Caco-2 (cell line): ENCODE results near the gene POLD1. TPM values are rescaled to one million over a fixed set of nuclear protein-coding genes. Genes with fewer than 3 reads are reported as not detected.

Experiments used
- BruUV-seq: library from RNA; stranded (reverse); fragments of 400-500 nt; replicated peaks from 2 replicates; lab custom pipeline; 2021; lab: Mats Ljungman, UMichigan
- CTCF ChIA-PET: fragments of 300-600 bp; sonication (Branson Sonifier 250); formaldehyde crosslinking; loops from one replicate; lab custom pipeline; 2022; ENCODE audit warnings: antibody characterized with exemption; lab: Charles Lee
- POLR2A ChIA-PET: fragments of 300-600 bp; sonication (Branson Sonifier 250); formaldehyde crosslinking; loops from one replicate; lab custom pipeline; 2022; ENCODE audit warnings: antibody characterized with exemption; lab: Charles Lee
- DNase-seq, 2 experiments: peaks; one replicate each; pipeline versions ENCODE4 v3.0.0 to v3.0.0-alpha.2; 2020 to 2022
- H3K27me3 ChIP-seq: replicated peaks from 2 replicates; pipeline ENCODE4 v1.6.0; 2011; ENCODE audit warnings: low read length; ENCODE audit not compliant: control insufficient read depth, insufficient read depth
- H3K36me3 ChIP-seq: 2 replicates; pipeline ENCODE4 v1.5.1; 2011; ENCODE audit warnings: low read length; ENCODE audit not compliant: control insufficient read depth, insufficient read depth
- H3K4me1 ChIP-seq: fragments of 250-450 bp; sonication (Bioruptor Pico); 2 replicates; pipeline ENCODE4 v1.5.1; 2020; ENCODE audit warnings: mild to moderate bottlenecking
- H3K4me3 ChIP-seq: 2 replicates; pipeline ENCODE4 v1.5.1; 2011; ENCODE audit warnings: low read depth, mild to moderate bottlenecking, control low read depth, low read length
- H3K9me3 ChIP-seq: fragments of 250-450 bp; sonication (Bioruptor Pico); 2 replicates; pipeline ENCODE4 v1.5.1; 2020; ENCODE audit warnings: mild to moderate bottlenecking, moderate library complexity
- H3K27ac Mint-ChIP-seq: one replicate; pipeline ENCODE4 v1.8.0; 2022; ENCODE audit warnings: mixed read lengths; ENCODE audit not compliant: unreplicated experiment
- H3K27me3 Mint-ChIP-seq: one replicate; pipeline ENCODE4 v1.8.0; 2022; ENCODE audit warnings: mixed read lengths; ENCODE audit not compliant: insufficient read depth, unreplicated experiment
- H3K36me3 Mint-ChIP-seq: one replicate; pipeline ENCODE4 v1.8.0; 2022; ENCODE audit warnings: mild to moderate bottlenecking, mixed read lengths; ENCODE audit not compliant: insufficient read depth, unreplicated experiment
- H3K4me1 Mint-ChIP-seq: one replicate; pipeline ENCODE4 v1.8.0; 2022; ENCODE audit warnings: low read depth, mixed read lengths; ENCODE audit not compliant: unreplicated experiment
- H3K4me3 Mint-ChIP-seq: one replicate; pipeline ENCODE4 v1.8.0; 2022; ENCODE audit warnings: mild to moderate bottlenecking, moderate library complexity, mixed read lengths; ENCODE audit not compliant: unreplicated experiment
- H3K9me3 Mint-ChIP-seq: one replicate; pipeline ENCODE4 v1.8.0; 2022; ENCODE audit warnings: mixed read lengths; ENCODE audit not compliant: unreplicated experiment
- intact Hi-C: fragments of 100-400 bp; cut with micrococcal nuclease; formaldehyde crosslinking; loops from one replicate; pipeline ENCODE4 v1.10.0; 2022; ENCODE audit not compliant: unreplicated experiment
- total RNA-seq: library from RNA; stranded (reverse); gene quantifications from 2 replicates; pipeline ENCODE4 v1.2.3, GENCODE V29; 2022
- TF ChIP-seq, protein P1 (sequence below), 2 experiments: fragments of 200-600 bp in 1 of 2; IDR thresholded peaks; 1 replicate in 1 of 2; 2 replicates in 1 of 2; pipeline versions ENCODE4 v1.5.1 to v1.8.0; 2011 to 2022; ENCODE audit warnings: antibody characterized with exemption in 1 of 2, control low read depth in 1 of 2, inconsistent platforms in 1 of 2, low read depth in 1 of 2, low read length in 1 of 2, mild to moderate bottlenecking in 1 of 2, moderate library complexity in 1 of 2; ENCODE audit not compliant: insufficient read depth in 1 of 2, severe bottlenecking in 1 of 2, unreplicated experiment in 1 of 2

Gene POLD1
- total RNA-seq, 1 experiment from 2014 or later, result 128 TPM

DNA sequence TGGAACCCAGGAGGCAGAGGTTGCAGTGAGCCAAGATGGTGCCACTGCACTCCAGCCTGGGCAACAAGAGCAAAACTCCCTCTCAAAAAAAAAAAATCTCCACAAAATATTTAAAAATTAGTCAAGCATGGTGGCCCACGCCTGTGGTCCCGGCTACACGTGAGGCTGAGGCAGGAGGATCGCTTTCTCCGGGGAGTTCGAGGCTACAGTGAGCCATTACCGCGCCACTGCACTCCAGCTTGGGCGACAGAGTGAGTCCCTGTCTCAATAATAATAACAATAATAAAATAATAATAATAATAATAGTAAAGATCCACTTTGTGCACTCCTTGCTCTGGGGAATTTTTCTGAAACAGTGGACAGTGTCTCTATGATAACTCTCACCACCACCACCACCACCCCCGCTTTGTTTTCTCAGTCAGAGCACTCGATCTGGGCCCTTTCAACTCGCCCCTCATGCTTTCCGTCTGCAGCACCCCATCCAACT lies 27.4 kb upstream of the POLD1 start:
- H3K4me1 ChIP-seq, result no peaks in the 10 kb centered on the region
- intact Hi-C loops, result loop anchor here (1.0 to 10.0 kb wide), 3 partner anchors 104 to 426 kb away; no protein-coding TSS in a partner anchor
- ChIA-PET POLR2A (interaction anchor here (1.0 kb wide), 1 partner anchor 23 kb away, joined by 8 read pairs; no protein-coding TSS in a partner anchor), CTCF (interaction anchor here (0.7 to 1.6 kb wide), 14 partner anchors 8 to 368 kb away, joined by 3 to 21 read pairs (median 4); partner anchors contain the start of genes JOSD2, KCNC3 and POLD1)
- TF ChIP-seq, protein P1, sequence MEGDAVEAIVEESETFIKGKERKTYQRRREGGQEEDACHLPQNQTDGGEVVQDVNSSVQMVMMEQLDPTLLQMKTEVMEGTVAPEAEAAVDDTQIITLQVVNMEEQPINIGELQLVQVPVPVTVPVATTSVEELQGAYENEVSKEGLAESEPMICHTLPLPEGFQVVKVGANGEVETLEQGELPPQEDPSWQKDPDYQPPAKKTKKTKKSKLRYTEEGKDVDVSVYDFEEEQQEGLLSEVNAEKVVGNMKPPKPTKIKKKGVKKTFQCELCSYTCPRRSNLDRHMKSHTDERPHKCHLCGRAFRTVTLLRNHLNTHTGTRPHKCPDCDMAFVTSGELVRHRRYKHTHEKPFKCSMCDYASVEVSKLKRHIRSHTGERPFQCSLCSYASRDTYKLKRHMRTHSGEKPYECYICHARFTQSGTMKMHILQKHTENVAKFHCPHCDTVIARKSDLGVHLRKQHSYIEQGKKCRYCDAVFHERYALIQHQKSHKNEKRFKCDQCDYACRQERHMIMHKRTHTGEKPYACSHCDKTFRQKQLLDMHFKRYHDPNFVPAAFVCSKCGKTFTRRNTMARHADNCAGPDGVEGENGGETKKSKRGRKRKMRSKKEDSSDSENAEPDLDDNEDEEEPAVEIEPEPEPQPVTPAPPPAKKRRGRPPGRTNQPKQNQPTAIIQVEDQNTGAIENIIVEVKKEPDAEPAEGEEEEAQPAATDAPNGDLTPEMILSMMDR (IDR thresholded peaks at IDR 0.05; ENCODE audit: insufficient read depth in 1 of 2, low read depth in 1 of 2, low read length in 1 of 2, severe bottlenecking in 1 of 2, unreplicated experiment in 1 of 2), result no peak
- H3K9me3 ChIP-seq, result no peaks in the 10 kb centered on the region
- no peak overlapping the region for H3K4me3 ChIP-seq
- H3K27me3 Mint-ChIP-seq, result no peaks in the 10 kb centered on the region
- no peaks in the 10 kb centered on the region for H3K27me3 ChIP-seq
- no peak for DNase-seq
- H3K4me3 Mint-ChIP-seq, result peak overlapping the region; percentile 68
- H3K36me3 ChIP-seq, result no peaks in the 10 kb centered on the region
- H3K27ac Mint-ChIP-seq, result no peak overlapping the region
- no peaks in the 10 kb centered on the region for H3K9me3 Mint-ChIP-seq
- H3K4me1 Mint-ChIP-seq, result no peaks in the 10 kb centered on the region
- peaks cover 5% of the 10 kb centered on the region for H3K36me3 Mint-ChIP-seq
- BruUV-seq, result no TSS peak

DNA sequence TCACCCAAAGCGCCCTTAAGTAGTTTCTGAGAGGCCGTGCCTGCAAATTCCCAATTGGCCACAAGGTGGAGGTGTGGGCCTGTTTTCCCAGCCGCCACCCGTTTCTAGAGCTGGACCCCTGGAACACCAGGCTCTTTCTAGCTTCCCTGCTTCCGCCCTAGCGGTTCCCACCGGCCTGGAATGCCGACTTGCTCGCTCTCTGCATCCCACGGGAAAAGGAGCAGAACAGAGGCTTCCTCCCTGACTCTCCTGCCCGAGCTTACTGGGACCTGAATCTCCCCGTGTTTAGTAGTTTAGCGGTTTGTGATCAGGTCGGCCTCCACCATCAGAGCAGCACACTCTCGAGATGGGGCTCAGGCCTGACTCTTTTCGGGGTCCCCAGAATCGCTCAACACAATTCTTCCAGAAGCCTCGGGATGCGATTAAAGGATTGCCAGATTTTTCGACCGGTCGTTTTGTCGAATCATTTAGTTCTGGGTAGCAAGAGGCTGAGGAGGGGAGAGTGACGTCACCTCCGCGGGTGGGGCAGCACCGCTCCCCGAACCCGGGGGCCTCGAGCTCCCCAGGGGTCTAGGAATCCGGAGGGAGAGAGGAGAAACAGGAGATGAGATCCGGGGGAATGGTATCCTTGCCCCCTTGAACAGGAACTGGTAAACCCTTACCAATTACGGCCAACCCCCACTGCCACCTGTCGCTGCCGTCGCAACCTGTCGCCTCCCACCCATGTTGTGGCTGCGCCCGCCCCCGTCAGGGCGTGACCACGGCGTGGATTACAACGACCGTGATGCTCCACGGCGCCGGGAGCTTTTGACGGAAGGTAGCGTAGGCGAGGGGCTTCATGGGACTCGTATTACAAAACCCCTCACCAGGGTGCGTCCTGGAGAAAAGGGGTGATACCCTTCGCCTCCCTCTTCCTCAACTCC lies 26.7 kb upstream of the POLD1 start:
- Mint-ChIP-seq H3K36me3 (peaks cover 5% of the 10 kb centered on the region), H3K27me3 (no peaks in the 10 kb centered on the region), H3K4me3 (peak overlapping the region; percentile 68), H3K9me3 (no peaks in the 10 kb centered on the region), H3K27ac (no peak overlapping the region), H3K4me1 (no peaks in the 10 kb centered on the region)
- ChIA-PET CTCF (interaction anchor here (0.5 to 1.6 kb wide), 16 partner anchors 7 to 1293 kb away, joined by 3 to 21 read pairs (median 4); partner anchors contain the start of genes JOSD2, KCNC3, NTF4 and POLD1), POLR2A (interaction anchor here (0.6 to 1.0 kb wide), 2 partner anchors 24 to 27 kb away, joined by 3 to 8 read pairs; no protein-coding TSS in a partner anchor)
- intact Hi-C loops, result loop anchor here (1.0 to 10.0 kb wide), 3 partner anchors 103 to 425 kb away; no protein-coding TSS in a partner anchor
- Histone ChIP-seq H3K9me3 (no peaks in the 10 kb centered on the region), H3K4me1 (no peaks in the 10 kb centered on the region), H3K36me3 (no peaks in the 10 kb centered on the region), H3K27me3 (no peaks in the 10 kb centered on the region), H3K4me3 (peak overlapping the region; percentile 36)
- TF ChIP-seq, protein P1 (IDR thresholded peaks at IDR 0.05; ENCODE audit: insufficient read depth in 1 of 2, low read depth in 1 of 2, low read length in 1 of 2, severe bottlenecking in 1 of 2, unreplicated experiment in 1 of 2), result peak; percentile 83 to 94
- peak; percentile 71 to 82 for DNase-seq
- BruUV-seq, result no TSS peak
